HEK293 (cell line): ENCODE data around the gene TPD52L1.
A peak's percentile ranks its signal among the peaks of the same experiment; 100 is the strongest.

ENCODE experiments used
- BCL11A ChIP-seq: fragments of 450-650 bp; formaldehyde crosslinking; IDR thresholded peaks from 2 replicates; pipeline ENCODE4 v1.5.1; 2016; ENCODE audit warnings: low read depth, missing biosample characterization, missing genetic modification characterization
- BCL11B ChIP-seq: fragments of 450-650 bp; formaldehyde crosslinking; IDR thresholded peaks from 2 replicates; pipeline ENCODE4 v1.5.1; 2016; ENCODE audit warnings: low read depth, missing biosample characterization, missing genetic modification characterization
- GLIS1 ChIP-seq: fragments of 450-650 bp; formaldehyde crosslinking; IDR thresholded peaks from 2 replicates; pipeline ENCODE4 v1.5.1; 2016; ENCODE audit warnings: missing biosample characterization, missing genetic modification characterization
- REPIN1 ChIP-seq: fragments of 450-650 bp; formaldehyde crosslinking; IDR thresholded peaks from 2 replicates; pipeline ENCODE4 v1.5.1; 2017; ENCODE audit warnings: missing biosample characterization, missing genetic modification characterization, low read depth
- ZFP69B ChIP-seq: fragments of 450-650 bp; formaldehyde crosslinking; IDR thresholded peaks from 2 replicates; pipeline ENCODE4 v1.5.1; 2016; ENCODE audit warnings: missing biosample characterization, missing genetic modification characterization
- ZIC2 ChIP-seq: fragments of 450-650 bp; formaldehyde crosslinking; IDR thresholded peaks from 2 replicates; pipeline ENCODE4 v1.5.1; 2016; ENCODE audit warnings: missing biosample characterization, missing genetic modification characterization
- ZNF16 ChIP-seq: fragments of 450-650 bp; formaldehyde crosslinking; IDR thresholded peaks from 2 replicates; pipeline ENCODE4 v1.5.1; 2016; ENCODE audit warnings: low read depth, missing biosample characterization, missing genetic modification characterization
- ZNF37A ChIP-seq: fragments of 450-650 bp; IDR thresholded peaks from 2 replicates; pipeline ENCODE4 v1.5.1; 2018; ENCODE audit warnings: missing biosample characterization, missing genetic modification characterization
- ZNF677 ChIP-seq: fragments of 450-650 bp; IDR thresholded peaks from 2 replicates; pipeline ENCODE4 v1.5.0; 2018; ENCODE audit warnings: missing biosample characterization, mild to moderate bottlenecking, missing genetic modification characterization, moderate library complexity
- TF ChIP-seq, protein P1 (sequence below): fragments of 450-650 bp; formaldehyde crosslinking; IDR thresholded peaks from 2 replicates; pipeline ENCODE4 v1.5.1; 2016; ENCODE audit warnings: missing biosample characterization, missing genetic modification characterization
- TF ChIP-seq, protein P2 (sequence below): fragments of 450-650 bp; formaldehyde crosslinking; IDR thresholded peaks from 2 replicates; pipeline ENCODE4 v1.5.1; 2016; ENCODE audit warnings: missing biosample characterization, missing genetic modification characterization
- TF ChIP-seq, protein P3 (sequence below): fragments of 450-650 bp; formaldehyde crosslinking; IDR thresholded peaks from 2 replicates; pipeline ENCODE4 v1.5.1; 2016; ENCODE audit warnings: missing biosample characterization, missing genetic modification characterization
- TF ChIP-seq, protein P4 (sequence below): fragments of 450-650 bp; formaldehyde crosslinking; IDR thresholded peaks from 2 replicates; pipeline ENCODE4 v1.5.1; 2016; ENCODE audit warnings: missing biosample characterization, missing genetic modification characterization

DNA sequence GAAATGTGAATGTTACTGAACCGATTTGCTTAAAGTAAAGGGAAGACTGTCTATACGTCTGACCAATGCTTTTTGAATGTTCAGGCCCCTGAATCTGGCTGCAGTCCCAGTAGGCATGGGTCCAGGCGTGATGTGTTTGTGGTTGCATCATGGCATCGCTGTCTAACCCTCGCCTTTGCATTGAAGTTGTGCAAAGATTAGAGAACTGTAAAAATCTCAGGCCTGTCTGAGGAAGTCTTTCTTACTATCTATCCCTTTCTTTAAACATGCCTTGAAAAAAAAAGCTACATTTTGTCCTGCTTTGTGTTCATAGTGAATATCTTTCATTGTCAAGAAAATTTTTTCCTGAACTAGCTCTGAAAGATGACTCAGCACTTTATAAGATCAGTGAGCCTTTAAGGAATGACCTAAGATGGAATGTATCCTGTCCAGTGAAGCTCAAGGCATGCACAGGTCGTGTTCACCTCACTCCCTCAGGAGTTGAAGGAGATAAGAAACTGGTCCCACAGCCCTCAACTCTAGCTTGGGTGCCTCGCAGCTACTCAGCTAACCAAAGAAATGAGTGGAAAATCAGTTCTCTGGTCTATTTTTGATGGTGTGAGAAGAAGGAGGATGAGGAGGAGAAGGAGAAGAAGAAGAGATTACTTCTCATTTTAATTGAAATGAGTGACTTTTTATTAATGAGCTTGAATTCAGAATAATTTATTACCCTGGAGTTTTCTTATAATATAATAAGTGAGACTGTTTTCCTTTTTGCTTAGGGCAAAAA is 48.6 kb downstream of the TPD52L1 start:
- TF ChIP-seq, protein P1, sequence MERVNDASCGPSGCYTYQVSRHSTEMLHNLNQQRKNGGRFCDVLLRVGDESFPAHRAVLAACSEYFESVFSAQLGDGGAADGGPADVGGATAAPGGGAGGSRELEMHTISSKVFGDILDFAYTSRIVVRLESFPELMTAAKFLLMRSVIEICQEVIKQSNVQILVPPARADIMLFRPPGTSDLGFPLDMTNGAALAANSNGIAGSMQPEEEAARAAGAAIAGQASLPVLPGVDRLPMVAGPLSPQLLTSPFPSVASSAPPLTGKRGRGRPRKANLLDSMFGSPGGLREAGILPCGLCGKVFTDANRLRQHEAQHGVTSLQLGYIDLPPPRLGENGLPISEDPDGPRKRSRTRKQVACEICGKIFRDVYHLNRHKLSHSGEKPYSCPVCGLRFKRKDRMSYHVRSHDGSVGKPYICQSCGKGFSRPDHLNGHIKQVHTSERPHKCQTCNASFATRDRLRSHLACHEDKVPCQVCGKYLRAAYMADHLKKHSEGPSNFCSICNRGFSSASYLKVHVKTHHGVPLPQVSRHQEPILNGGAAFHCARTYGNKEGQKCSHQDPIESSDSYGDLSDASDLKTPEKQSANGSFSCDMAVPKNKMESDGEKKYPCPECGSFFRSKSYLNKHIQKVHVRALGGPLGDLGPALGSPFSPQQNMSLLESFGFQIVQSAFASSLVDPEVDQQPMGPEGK: peak; percentile 26; the same call in 1 of the 2 replicates
- TF ChIP-seq REPIN1 (tag by site-specific recombination): no peak
- TF ChIP-seq ZNF677 (tag by site-specific recombination): no peak
- TF ChIP-seq GLIS1 (tag by site-specific recombination): no peak
- TF ChIP-seq, protein P2, sequence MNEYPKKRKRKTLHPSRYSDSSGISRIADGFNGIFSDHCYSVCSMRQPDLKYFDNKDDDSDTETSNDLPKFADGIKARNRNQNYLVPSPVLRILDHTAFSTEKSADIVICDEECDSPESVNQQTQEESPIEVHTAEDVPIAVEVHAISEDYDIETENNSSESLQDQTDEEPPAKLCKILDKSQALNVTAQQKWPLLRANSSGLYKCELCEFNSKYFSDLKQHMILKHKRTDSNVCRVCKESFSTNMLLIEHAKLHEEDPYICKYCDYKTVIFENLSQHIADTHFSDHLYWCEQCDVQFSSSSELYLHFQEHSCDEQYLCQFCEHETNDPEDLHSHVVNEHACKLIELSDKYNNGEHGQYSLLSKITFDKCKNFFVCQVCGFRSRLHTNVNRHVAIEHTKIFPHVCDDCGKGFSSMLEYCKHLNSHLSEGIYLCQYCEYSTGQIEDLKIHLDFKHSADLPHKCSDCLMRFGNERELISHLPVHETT (tag by site-specific recombination): no peak
- no peak for TF ChIP-seq ZIC2 (tag by site-specific recombination)
- TF ChIP-seq, protein P3, sequence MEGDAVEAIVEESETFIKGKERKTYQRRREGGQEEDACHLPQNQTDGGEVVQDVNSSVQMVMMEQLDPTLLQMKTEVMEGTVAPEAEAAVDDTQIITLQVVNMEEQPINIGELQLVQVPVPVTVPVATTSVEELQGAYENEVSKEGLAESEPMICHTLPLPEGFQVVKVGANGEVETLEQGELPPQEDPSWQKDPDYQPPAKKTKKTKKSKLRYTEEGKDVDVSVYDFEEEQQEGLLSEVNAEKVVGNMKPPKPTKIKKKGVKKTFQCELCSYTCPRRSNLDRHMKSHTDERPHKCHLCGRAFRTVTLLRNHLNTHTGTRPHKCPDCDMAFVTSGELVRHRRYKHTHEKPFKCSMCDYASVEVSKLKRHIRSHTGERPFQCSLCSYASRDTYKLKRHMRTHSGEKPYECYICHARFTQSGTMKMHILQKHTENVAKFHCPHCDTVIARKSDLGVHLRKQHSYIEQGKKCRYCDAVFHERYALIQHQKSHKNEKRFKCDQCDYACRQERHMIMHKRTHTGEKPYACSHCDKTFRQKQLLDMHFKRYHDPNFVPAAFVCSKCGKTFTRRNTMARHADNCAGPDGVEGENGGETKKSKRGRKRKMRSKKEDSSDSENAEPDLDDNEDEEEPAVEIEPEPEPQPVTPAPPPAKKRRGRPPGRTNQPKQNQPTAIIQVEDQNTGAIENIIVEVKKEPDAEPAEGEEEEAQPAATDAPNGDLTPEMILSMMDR (tag by site-specific recombination): no peak
- TF ChIP-seq, protein P4, sequence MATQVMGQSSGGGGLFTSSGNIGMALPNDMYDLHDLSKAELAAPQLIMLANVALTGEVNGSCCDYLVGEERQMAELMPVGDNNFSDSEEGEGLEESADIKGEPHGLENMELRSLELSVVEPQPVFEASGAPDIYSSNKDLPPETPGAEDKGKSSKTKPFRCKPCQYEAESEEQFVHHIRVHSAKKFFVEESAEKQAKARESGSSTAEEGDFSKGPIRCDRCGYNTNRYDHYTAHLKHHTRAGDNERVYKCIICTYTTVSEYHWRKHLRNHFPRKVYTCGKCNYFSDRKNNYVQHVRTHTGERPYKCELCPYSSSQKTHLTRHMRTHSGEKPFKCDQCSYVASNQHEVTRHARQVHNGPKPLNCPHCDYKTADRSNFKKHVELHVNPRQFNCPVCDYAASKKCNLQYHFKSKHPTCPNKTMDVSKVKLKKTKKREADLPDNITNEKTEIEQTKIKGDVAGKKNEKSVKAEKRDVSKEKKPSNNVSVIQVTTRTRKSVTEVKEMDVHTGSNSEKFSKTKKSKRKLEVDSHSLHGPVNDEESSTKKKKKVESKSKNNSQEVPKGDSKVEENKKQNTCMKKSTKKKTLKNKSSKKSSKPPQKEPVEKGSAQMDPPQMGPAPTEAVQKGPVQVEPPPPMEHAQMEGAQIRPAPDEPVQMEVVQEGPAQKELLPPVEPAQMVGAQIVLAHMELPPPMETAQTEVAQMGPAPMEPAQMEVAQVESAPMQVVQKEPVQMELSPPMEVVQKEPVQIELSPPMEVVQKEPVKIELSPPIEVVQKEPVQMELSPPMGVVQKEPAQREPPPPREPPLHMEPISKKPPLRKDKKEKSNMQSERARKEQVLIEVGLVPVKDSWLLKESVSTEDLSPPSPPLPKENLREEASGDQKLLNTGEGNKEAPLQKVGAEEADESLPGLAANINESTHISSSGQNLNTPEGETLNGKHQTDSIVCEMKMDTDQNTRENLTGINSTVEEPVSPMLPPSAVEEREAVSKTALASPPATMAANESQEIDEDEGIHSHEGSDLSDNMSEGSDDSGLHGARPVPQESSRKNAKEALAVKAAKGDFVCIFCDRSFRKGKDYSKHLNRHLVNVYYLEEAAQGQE: peak; percentile 32; the same call in 1 of the 2 replicates
- 0 out of 2 replicates have a peak, but pooled peaks have one; percentile 42 for TF ChIP-seq ZFP69B (tag by site-specific recombination)
- TF ChIP-seq BCL11B: no peak
- TF ChIP-seq ZNF16: no peak
- no peak for TF ChIP-seq ZNF37A (tag by site-specific recombination)
- no peak for TF ChIP-seq BCL11A (tag by site-specific recombination)
